Chondrocyte (in vitro differentiated cells): Measurements from ENCODE around the gene DNAJC3. TPM values are rescaled to one million over a fixed set of nuclear protein-coding genes. Genes with fewer than 3 reads are reported as not detected.
"Not testable (repeated sequence)": the region's sequence is repeated elsewhere in the genome, so short reads cannot be mapped to it uniquely, and the experiment has no call there.

Experiments used
- DNase-seq: peaks from one replicate; pipeline ENCODE4 v3.0.0; 2021; ENCODE audit warnings: mixed read lengths, low spot score
- H3K27ac Mint-ChIP-seq: one replicate; pipeline ENCODE4 v1.8.0; 2021; ENCODE audit warnings: mild to moderate bottlenecking, moderate library complexity, mixed read lengths; ENCODE audit not compliant: unreplicated experiment
- H3K27me3 Mint-ChIP-seq: 2 replicates; pipeline ENCODE4 v1.8.0; 2021; ENCODE audit warnings: low read depth, mixed read lengths
- H3K36me3 Mint-ChIP-seq: 2 replicates; pipeline ENCODE4 v1.8.0; 2021; ENCODE audit warnings: low read depth, mixed read lengths
- H3K4me1 Mint-ChIP-seq: 2 replicates; pipeline ENCODE4 v1.8.0; 2021; ENCODE audit warnings: low read depth, mild to moderate bottlenecking, mixed read lengths
- H3K4me3 Mint-ChIP-seq: one replicate; pipeline ENCODE4 v1.8.0; 2021; ENCODE audit warnings: mild to moderate bottlenecking, moderate library complexity, mixed read lengths; ENCODE audit not compliant: unreplicated experiment
- H3K9me3 Mint-ChIP-seq: 2 replicates; pipeline ENCODE4 v1.8.0; 2021; ENCODE audit warnings: low read depth, mixed read lengths
- CTCF ChIP-seq: fragments of 200-600 bp; sonication (generic); IDR thresholded peaks from 2 replicates; pipeline ENCODE4 v1.5.0; 2021; ENCODE audit warnings: antibody characterized with exemption, mild to moderate bottlenecking, moderate library complexity
- total RNA-seq: library from RNA; stranded (reverse); gene quantifications from 3 replicates; pipeline ENCODE4 v1.2.1, GENCODE V29; 2021

Gene DNAJC3
- total RNA-seq, 1 donor from 2014 or later: 53.9 TPM

- Mint-ChIP-seq H3K9me3 (peaks cover 5% of the 10 kb centered on the region), H3K4me3 (no peak overlapping the region), H3K4me1 (peaks cover 28% of the 10 kb centered on the region), H3K27ac (peak overlapping the region; percentile 95), H3K27me3 (no peaks in the 10 kb centered on the region), H3K36me3 (peaks cover 22% of the 10 kb centered on the region)
- TF ChIP-seq CTCF: no peak
- no peak for DNase-seq
Observed at GRCh38 chr13:95784900-95785290, 108.0 kb downstream of the DNAJC3 start.

- peaks cover 6% of the 10 kb centered on the region for H3K9me3 Mint-ChIP-seq
- no peak overlapping the region for H3K4me3 Mint-ChIP-seq
- H3K27me3 Mint-ChIP-seq: no peaks in the 10 kb centered on the region
- DNase-seq: no peak
- H3K4me1 Mint-ChIP-seq: peaks cover 28% of the 10 kb centered on the region
- TF ChIP-seq CTCF: no peak
- peak overlapping the region; percentile 51 for H3K27ac Mint-ChIP-seq
- H3K36me3 Mint-ChIP-seq: peaks cover 19% of the 10 kb centered on the region
Observed at GRCh38 chr13:95787356-95788099, 110.6 kb downstream of the DNAJC3 start.

GRCh38 chr13:95788100-95788463 is 111.1 kb downstream of the DNAJC3 start:
- H3K27me3 Mint-ChIP-seq: no peaks in the 10 kb centered on the region
- H3K27ac Mint-ChIP-seq: peak overlapping the region; percentile 51
- H3K9me3 Mint-ChIP-seq: peaks cover 6% of the 10 kb centered on the region
- TF ChIP-seq CTCF: no peak
- H3K4me1 Mint-ChIP-seq: peaks cover 32% of the 10 kb centered on the region
- H3K36me3 Mint-ChIP-seq: peaks cover 18% of the 10 kb centered on the region
- no peak overlapping the region for H3K4me3 Mint-ChIP-seq
- DNase-seq: no peak

GRCh38 chr13:95789315-95789714 is 112.4 kb downstream of the DNAJC3 start:
- not testable (repeated sequence) for H3K4me3 Mint-ChIP-seq, H3K27me3 Mint-ChIP-seq, H3K27ac Mint-ChIP-seq, H3K9me3 Mint-ChIP-seq, DNase-seq
- Mint-ChIP-seq H3K4me1 (peaks cover 26% of the 10 kb centered on the region), H3K36me3 (peaks cover 24% of the 10 kb centered on the region)

- no peak overlapping the region for H3K4me3 Mint-ChIP-seq
- peaks cover 29% of the 10 kb centered on the region for H3K36me3 Mint-ChIP-seq
- no peak for DNase-seq
- TF ChIP-seq CTCF: no peak
- peaks cover 17% of the 10 kb centered on the region for H3K4me1 Mint-ChIP-seq
- H3K9me3 Mint-ChIP-seq: peaks cover 6% of the 10 kb centered on the region
- no peaks in the 10 kb centered on the region for H3K27me3 Mint-ChIP-seq
- no peak overlapping the region for H3K27ac Mint-ChIP-seq
Observed at GRCh38 chr13:95791084-95791722, 114.3 kb downstream of the DNAJC3 start.
